OCI-LY1 (cell line): Measurements from ENCODE around the gene NUP50.

Experiments
- H2AFZ ChIP-seq: fragments of 200-600 bp; sonication (generic), shearing (Covaris generic); 2 replicates; pipeline ENCODE4 v1.6.0; 2014; ENCODE audit warnings: antibody characterized with exemption, mild to moderate bottlenecking, low read length
- H3F3A ChIP-seq: fragments of 200-600 bp; sonication (generic), shearing (Covaris generic); 2 replicates; pipeline ENCODE4 v1.6.0; 2014; ENCODE audit warnings: mild to moderate bottlenecking, antibody characterized with exemption, low read length, moderate library complexity; ENCODE audit not compliant: insufficient read depth
- H3K27ac ChIP-seq: fragments of 200-600 bp; sonication (generic); 2 replicates; pipeline ENCODE4 v1.5.1; 2014; ENCODE audit warnings: low read length, mixed run types, mild to moderate bottlenecking, low read depth; ENCODE audit not compliant: poor library complexity, severe bottlenecking
- H3K27me3 ChIP-seq: fragments of 200-600 bp; sonication (generic); 2 replicates; pipeline ENCODE4 v1.6.0; 2014; ENCODE audit warnings: antibody characterized with exemption, mild to moderate bottlenecking, low read length, moderate library complexity; ENCODE audit not compliant: insufficient read depth
- H3K36me3 ChIP-seq: fragments of 200-600 bp; sonication (generic); 2 replicates; pipeline ENCODE4 v1.6.1; 2014; ENCODE audit warnings: mild to moderate bottlenecking, antibody characterized with exemption, low read length, moderate library complexity, mixed read lengths; ENCODE audit not compliant: insufficient read depth
- H3K4me1 ChIP-seq: fragments of 200-600 bp; sonication (generic); 2 replicates; pipeline ENCODE4 v1.5.1; 2014; ENCODE audit warnings: mild to moderate bottlenecking, low read length, moderate library complexity; ENCODE audit not compliant: insufficient read depth, severe bottlenecking
- H3K4me2 ChIP-seq: fragments of 200-600 bp; sonication (generic), shearing (Covaris generic); 2 replicates; pipeline ENCODE4 v1.6.1; 2014; ENCODE audit warnings: low read length
- H3K4me3 ChIP-seq: fragments of 200-600 bp; sonication (generic); 2 replicates; pipeline ENCODE4 v1.5.1; 2014; ENCODE audit warnings: low read length, low read depth, mild to moderate bottlenecking, mixed read lengths; ENCODE audit not compliant: poor library complexity, severe bottlenecking
- H3K79me2 ChIP-seq: fragments of 200-600 bp; shearing (Covaris generic); 2 replicates; pipeline ENCODE4 v1.6.1; 2016; ENCODE audit warnings: mixed run types, low read length, mixed read lengths; ENCODE audit not compliant: insufficient read depth
- H3K9ac ChIP-seq: fragments of 200-600 bp; sonication (generic), shearing (Covaris generic); 2 replicates; pipeline ENCODE4 v1.6.1; 2014; ENCODE audit warnings: mild to moderate bottlenecking, low read length, mixed read lengths
- H3K9me2 ChIP-seq: fragments of 200-600 bp; sonication (generic), shearing (Covaris generic); 2 replicates; pipeline ENCODE4 v1.6.1; 2014; ENCODE audit warnings: low read depth, mild to moderate bottlenecking, low read length, mixed read lengths
- H3K9me3 ChIP-seq: fragments of 200-600 bp; shearing (Covaris generic); 2 replicates; pipeline ENCODE4 v1.6.1; 2014; ENCODE audit warnings: low read length, mixed read lengths
- H4K20me1 ChIP-seq: fragments of 200-600 bp; sonication (generic), shearing (Covaris generic); 2 replicates; pipeline ENCODE4 v1.6.0; 2016; ENCODE audit warnings: mild to moderate bottlenecking, low read length; ENCODE audit not compliant: insufficient read depth
- CTCF ChIP-seq: fragments of 200-600 bp; sonication (generic), shearing (Covaris generic); IDR thresholded peaks from 2 replicates; pipeline ENCODE4 v1.5.1; 2017; ENCODE audit warnings: mild to moderate bottlenecking, antibody characterized with exemption, low read length, moderate library complexity, mixed read lengths
- EZH2 ChIP-seq: fragments of 200-600 bp; sonication (generic), shearing (Covaris generic); IDR thresholded peaks from 2 replicates; pipeline ENCODE4 v1.8.0; 2017; ENCODE audit warnings: borderline replicate concordance, mixed run types, mild to moderate bottlenecking, antibody characterized with exemption, low read length, moderate library complexity, mixed read lengths

The NUP50 gene

DNA sequence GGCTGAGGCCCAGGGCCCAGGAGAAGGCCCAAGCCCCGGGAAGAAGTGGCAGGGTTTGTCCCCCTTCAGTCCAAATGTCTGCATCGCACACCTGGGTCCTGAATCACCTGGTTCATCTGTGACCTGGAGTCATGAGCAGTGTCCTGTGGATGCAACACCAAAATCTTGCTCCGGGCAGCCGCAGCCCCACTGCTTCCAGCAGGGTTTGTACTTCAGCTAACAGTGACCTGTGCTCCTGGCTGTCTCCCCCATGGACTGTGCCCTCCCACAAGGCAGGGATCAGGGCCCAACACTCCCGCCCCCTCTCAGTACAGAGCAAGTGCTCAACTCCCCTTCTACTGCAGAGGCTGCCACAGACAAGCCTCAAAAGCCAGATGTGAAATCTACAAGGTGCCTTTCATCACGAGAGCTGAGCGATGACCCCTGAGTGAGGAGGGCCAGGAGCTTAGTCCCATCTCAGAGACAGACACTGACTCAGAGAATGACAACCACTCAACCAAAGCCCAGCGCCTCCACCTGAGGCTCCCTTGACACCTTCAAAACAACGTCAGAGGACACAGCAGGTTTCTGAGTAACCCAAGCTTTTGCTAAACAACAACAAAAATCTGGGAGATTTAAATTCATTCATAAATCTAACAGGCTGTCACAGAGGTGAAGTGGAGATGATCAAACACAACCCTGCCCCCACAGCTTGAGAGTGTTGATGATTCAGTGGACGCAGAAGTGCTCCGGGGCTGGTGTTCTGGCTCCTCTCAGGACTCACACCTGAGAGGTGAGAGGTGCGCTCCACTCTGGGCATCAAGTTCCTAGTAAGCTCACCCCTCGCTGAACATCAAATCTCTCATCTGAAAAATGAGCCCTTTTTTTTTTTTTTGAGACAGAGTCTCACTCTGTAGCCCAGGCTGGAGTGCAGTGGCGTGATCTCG is 73.6 kb downstream of the NUP50 start:
- Histone ChIP-seq H2AFZ (no peak overlapping the region), H3K27me3 (no peaks in the 10 kb centered on the region), H3K4me3 (no peak overlapping the region), H3K9me3 (no peaks in the 10 kb centered on the region), H3K4me1 (peaks cover 39% of the 10 kb centered on the region), H3F3A (no peaks in the 10 kb centered on the region), H3K4me2 (no peak overlapping the region), H3K36me3 (peaks cover 9% of the 10 kb centered on the region; the same call in 1 of the 2 replicates), H3K9me2 (no peaks in the 10 kb centered on the region), H3K79me2 (no peaks in the 10 kb centered on the region), H4K20me1 (no peaks in the 10 kb centered on the region), H3K9ac (no peak overlapping the region), H3K27ac (no peak overlapping the region)
- TF ChIP-seq CTCF (no peak), EZH2 (no peak)
